Neural cell (in vitro differentiated cells): ENCODE data around the gene MMS19.

ENCODE experiments used
- EP300 ChIP-seq: fragments of 450-650 bp; conservative IDR thresholded peaks from 2 replicates; pipeline ENCODE4 v1.6.1; 2014; ENCODE audit warnings: antibody characterized with exemption, mild to moderate bottlenecking, moderate library complexity; ENCODE audit not compliant: poor library complexity, severe bottlenecking
- EZH2 ChIP-seq: fragments of 200-600, 300-800 bp; shearing (Covaris generic), sonication (generic); IDR thresholded peaks from 2 replicates; pipeline ENCODE4 v1.6.1; 2014; ENCODE audit warnings: antibody characterized with exemption, low read length, borderline replicate concordance, mild to moderate bottlenecking; ENCODE audit not compliant: insufficient read depth, poor library complexity, severe bottlenecking
- POLR2AphosphoS5 ChIP-seq: IDR thresholded peaks from 2 replicates; pipeline ENCODE4 v1.6.1; 2012
- RAD21 ChIP-seq: fragments of 450-650 bp; conservative IDR thresholded peaks from 2 replicates; pipeline ENCODE4 v1.6.1; 2014; ENCODE audit warnings: antibody characterized with exemption, mild to moderate bottlenecking, moderate library complexity
- TAF1 ChIP-seq: IDR thresholded peaks from 2 replicates; pipeline ENCODE4 v1.6.1; 2012; ENCODE audit warnings: low read depth
- TF ChIP-seq, protein P1 (sequence below): fragments of 450-650 bp; IDR thresholded peaks from 2 replicates; pipeline ENCODE4 v1.5.1; 2014; ENCODE audit warnings: antibody characterized with exemption, mild to moderate bottlenecking, moderate library complexity; ENCODE audit not compliant: poor library complexity, severe bottlenecking

DNA sequence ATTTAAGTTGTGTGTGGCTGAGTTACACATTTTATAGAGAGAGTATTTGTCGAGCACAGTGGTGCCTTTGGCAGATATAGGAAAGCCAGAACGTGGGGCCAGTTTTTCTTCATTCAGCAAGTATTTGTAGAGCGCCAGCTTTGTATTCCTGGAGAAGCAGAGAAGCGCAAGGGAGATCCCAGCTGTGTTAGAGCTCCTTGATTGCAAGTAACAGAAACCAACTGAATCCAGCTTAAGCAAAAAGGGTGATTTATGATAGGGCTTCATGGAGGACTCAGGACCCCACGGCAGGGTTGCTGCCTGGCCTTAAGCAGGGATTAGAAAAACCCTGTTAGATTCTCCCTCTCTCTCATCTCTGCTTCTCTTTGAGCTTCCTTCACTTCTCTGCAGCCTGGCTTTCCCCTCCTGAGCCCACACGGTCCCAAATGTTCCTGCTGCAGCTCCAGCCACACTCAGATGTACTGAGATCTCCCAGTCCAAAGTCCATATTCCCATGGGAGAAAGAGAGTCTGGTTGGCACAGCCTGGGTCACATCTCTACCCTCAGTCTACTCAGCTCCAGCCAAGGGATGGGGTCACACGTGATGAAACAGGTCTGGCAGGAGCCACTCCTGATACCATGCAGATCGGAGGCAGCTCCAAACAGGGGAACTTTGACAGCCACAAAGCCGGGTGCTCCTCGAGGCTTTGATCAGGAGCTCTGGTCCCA, 17.2 kb upstream of the MMS19 start:
- TF ChIP-seq RAD21 (no peak), TAF1 (no peak), POLR2AphosphoS5 (no peak), EP300 (no peak), EZH2 (no peak)
- TF ChIP-seq, protein P1, sequence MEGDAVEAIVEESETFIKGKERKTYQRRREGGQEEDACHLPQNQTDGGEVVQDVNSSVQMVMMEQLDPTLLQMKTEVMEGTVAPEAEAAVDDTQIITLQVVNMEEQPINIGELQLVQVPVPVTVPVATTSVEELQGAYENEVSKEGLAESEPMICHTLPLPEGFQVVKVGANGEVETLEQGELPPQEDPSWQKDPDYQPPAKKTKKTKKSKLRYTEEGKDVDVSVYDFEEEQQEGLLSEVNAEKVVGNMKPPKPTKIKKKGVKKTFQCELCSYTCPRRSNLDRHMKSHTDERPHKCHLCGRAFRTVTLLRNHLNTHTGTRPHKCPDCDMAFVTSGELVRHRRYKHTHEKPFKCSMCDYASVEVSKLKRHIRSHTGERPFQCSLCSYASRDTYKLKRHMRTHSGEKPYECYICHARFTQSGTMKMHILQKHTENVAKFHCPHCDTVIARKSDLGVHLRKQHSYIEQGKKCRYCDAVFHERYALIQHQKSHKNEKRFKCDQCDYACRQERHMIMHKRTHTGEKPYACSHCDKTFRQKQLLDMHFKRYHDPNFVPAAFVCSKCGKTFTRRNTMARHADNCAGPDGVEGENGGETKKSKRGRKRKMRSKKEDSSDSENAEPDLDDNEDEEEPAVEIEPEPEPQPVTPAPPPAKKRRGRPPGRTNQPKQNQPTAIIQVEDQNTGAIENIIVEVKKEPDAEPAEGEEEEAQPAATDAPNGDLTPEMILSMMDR, result no peak
